ENCODE measurements around the gene CEP128. TPM values are rescaled to one million over a fixed set of nuclear protein-coding genes. Genes with fewer than 3 reads are reported as not detected.
A peak's percentile ranks its signal among the peaks of the same experiment; 100 is the strongest.

Gene CEP128
- polyA plus RNA-seq (2012; ENCODE audit: low read depth, missing spikeins): 2.0 TPM

DNA sequence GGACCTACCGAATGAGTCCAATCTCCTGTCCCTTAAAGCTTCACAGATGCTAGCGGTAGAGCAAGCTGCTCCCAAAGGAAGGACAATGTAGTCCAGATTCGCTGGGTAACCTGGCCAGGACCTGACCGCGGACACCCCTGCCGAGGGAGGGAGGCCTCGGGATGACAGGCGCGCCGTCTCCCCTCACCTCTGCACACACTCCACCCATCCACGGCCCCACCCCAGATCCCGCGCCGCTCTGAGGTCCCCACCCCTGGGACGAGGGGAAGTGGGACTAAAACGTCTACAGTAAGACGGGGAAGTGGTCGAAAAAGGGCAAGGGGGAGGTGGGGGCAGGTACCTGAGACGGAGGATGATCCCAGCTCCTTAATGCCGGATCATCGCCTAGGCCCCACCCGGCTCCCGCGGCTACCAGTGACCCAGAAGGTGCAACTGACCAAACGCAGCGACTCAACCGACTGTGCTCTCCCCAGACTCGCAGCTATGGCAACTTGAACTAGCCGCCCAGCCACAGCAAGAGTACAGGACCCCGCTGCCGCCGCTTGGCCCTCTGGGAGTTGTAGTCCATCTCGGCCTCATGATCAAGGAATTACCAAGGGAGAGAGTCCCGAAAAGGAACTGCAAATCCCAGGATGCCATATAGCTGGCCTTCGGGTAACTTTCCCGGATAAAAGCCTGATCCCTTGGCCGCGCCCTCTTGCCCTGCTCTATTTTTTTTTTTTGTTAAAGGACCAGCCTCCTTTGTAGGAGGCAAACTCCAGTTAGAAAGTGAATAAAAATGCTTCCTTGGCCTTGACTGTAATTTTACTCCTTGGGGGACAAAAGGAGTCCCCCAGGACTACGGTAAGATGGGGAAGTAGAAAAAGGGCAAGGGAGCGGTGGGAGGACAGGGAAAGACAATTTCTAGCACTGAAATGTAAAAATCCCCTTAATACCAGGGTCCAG lies at the start of gene CEP128:
CEP128 (minus strand) TSS at position 498 of the 945 bp plus-strand sequence.
- peak; percentile 67 for DNase-seq (ENCODE audit: insufficient read length, low spot score)
- peak; percentile 97 for FAIRE-seq
- TF ChIP-seq TAF1 (IDR thresholded peaks at IDR 0.05; ENCODE audit: low read depth, low read length): 0 out of 2 replicates have a peak, but pooled peaks have one; percentile 23
- TF ChIP-seq SPI1 (IDR thresholded peaks at IDR 0.05; ENCODE audit: low read depth, low read length): peak; percentile 47; the same call in 1 of the 2 replicates
- no peak for TF ChIP-seq PAX5 (IDR thresholded peaks at IDR 0.05; ENCODE audit: insufficient read depth, low read length, severe bottlenecking)

DNA sequence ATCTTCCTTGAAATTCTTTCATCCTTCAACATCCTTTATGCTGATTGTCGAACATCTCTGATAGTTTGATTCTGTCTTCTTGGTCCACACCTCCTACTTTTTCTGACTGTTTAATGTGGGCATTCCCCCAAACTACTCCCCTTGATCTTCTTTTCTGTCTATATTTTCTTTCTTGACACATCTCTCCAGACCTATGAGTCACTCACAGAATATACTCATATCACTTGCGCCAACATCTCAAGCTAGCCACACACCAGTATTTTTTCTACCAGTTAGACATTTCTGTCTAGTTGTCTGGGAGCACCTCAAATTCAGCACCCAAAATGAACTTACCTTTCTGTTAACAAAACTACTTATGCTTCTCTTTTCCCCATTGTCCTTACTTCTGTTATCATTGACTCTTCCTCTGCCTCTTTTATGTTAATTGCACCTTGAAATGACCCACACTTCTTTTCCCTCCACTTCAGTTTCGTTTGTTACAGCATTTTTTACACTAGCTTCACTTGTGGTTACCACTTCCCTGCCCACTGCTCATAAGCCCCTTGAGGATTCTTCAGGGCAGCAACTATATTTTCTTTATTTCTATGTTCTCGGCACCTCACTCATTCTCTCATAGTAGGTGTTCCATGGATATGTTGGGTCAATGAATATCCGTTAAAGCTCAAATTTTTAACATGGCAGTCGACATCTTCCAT lies 47.3 kb upstream of the CEP128 start:
- no peak for DNase-seq (ENCODE audit: insufficient read length, low spot score)
- no peak for FAIRE-seq
- TF ChIP-seq POLR2A (IDR thresholded peaks at IDR 0.05; ENCODE audit: low read depth, low read length) (no peak), POU2F2 (IDR thresholded peaks at IDR 0.05; ENCODE audit: low read depth, low read length) (no peak), PAX5 (IDR thresholded peaks at IDR 0.05; ENCODE audit: insufficient read depth, low read length, severe bottlenecking) (no peak), TAF1 (IDR thresholded peaks at IDR 0.05; ENCODE audit: low read depth, low read length) (no peak), SPI1 (IDR thresholded peaks at IDR 0.05; ENCODE audit: low read depth, low read length) (no peak), POLR2AphosphoS5 (IDR thresholded peaks at IDR 0.05; ENCODE audit: low read depth, low read length) (no peak)

DNA sequence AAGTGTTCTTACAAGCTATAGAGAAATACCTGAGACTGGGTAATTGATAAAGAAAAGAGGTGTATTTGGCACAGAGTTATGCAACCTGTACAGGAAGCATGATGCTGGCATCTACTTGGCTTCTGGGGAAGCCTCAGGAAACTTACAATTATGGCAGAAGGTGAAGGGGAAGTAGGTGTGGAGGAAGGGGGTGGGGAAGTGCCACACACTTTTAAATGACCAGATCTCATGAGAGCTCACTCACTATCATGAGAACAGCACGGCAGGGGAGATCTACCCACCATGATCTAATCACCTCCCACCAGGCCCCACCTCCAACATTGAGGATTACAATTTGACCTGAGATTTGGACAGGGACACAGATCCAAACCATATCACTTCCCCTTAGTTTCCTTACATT lies 46.7 kb upstream of the CEP128 start:
- DNase-seq (ENCODE audit: insufficient read length, low spot score) (no peak), FAIRE-seq (no peak)
- no peak for TF ChIP-seq PAX5 (IDR thresholded peaks at IDR 0.05; ENCODE audit: insufficient read depth, low read length, severe bottlenecking)
- no peak for TF ChIP-seq POLR2AphosphoS5 (IDR thresholded peaks at IDR 0.05; ENCODE audit: low read depth, low read length)

DNA sequence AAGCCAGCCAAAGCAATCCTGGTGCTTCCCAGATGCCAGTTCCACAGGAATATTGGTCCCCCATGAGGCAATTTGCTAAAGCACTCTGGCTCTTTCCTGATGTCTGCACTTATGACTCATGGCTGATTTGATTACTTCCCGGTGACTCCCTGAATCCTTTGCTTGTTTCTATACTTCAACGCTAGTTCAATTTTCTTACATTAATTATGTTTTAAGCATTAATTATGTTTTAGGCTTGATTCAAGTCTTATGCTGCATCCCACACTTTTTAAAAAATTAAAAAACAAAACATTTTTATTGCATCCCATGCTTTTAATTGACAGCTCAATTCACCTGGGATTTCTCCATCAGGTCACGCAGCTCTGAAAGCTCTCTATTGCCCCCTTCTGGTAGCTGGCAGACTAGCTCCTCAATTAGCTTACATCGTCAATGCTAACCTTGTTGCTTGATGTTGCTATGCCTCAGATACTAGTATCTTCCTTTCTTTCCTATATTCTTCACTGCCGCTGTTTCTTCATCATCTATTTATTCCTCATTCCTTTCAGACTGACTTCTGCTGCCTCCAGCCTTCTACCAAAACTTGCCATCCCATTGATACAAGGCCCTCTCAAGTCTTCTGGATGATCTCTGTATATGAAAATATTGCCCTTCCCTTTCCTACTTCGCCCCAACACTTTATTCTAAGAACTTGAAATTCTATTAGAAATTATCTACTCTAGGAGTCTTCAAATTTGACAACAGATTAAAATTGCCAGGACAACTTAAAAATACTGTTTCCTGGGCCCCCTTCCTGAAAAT lies 45.9 kb upstream of the CEP128 start:
- TF ChIP-seq PAX5 (IDR thresholded peaks at IDR 0.05; ENCODE audit: insufficient read depth, low read length, severe bottlenecking) (no peak), POLR2AphosphoS5 (IDR thresholded peaks at IDR 0.05; ENCODE audit: low read depth, low read length) (no peak), SPI1 (IDR thresholded peaks at IDR 0.05; ENCODE audit: low read depth, low read length) (no peak), POLR2A (IDR thresholded peaks at IDR 0.05; ENCODE audit: low read depth, low read length) (no peak), TAF1 (IDR thresholded peaks at IDR 0.05; ENCODE audit: low read depth, low read length) (no peak), POU2F2 (IDR thresholded peaks at IDR 0.05; ENCODE audit: low read depth, low read length) (no peak)
- FAIRE-seq (peak; percentile 85), DNase-seq (ENCODE audit: insufficient read length, low spot score) (peak; percentile 32)

DNA sequence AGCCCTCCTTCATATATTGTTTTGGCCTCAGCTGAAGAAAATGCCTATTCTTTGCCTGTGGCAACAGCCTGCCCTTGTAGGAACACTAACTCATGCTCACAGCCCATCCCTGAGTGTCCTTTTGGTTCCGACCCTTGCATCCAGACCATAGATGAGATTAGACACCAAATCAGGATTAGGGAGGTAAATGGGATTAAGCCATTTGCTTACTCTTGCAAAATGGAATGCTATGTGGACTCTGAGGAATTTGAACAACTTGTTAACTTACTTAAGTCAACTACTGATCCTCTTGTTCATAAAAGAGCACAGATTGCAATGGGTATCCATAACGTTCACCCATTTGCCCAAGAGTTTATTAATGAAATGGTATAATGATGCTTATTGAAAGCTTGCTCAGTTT lies 41.2 kb upstream of the CEP128 start:
- DNase-seq (ENCODE audit: insufficient read length, low spot score): no peak
- FAIRE-seq: no peak
- TF ChIP-seq POU2F2 (IDR thresholded peaks at IDR 0.05; ENCODE audit: low read depth, low read length) (no peak), POLR2A (IDR thresholded peaks at IDR 0.05; ENCODE audit: low read depth, low read length) (no peak), SPI1 (IDR thresholded peaks at IDR 0.05; ENCODE audit: low read depth, low read length) (no peak), POLR2AphosphoS5 (IDR thresholded peaks at IDR 0.05; ENCODE audit: low read depth, low read length) (no peak), PAX5 (IDR thresholded peaks at IDR 0.05; ENCODE audit: insufficient read depth, low read length, severe bottlenecking) (no peak), TAF1 (IDR thresholded peaks at IDR 0.05; ENCODE audit: low read depth, low read length) (no peak)

DNA sequence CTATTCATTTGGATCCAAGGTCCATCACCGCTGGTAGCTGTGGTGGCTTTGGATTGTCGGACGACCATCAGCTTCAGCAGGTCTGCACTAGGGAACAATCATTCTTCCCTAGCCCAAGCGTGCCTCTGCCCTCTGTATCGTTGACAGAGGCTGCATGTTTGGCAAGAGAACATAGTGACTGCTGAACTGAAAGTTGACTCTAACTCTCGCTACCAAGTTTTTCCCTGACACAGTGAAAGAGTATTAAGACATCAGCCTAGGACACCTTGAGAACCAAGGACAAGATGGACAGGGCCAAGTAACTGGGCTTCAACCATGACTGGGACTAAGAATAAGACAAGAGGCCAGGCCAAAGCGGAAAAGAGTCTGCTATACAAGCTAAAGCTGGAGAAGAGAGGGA lies 40.1 kb upstream of the CEP128 start:
- DNase-seq (ENCODE audit: insufficient read length, low spot score) (no peak), FAIRE-seq (no peak)
- TF ChIP-seq PAX5 (IDR thresholded peaks at IDR 0.05; ENCODE audit: insufficient read depth, low read length, severe bottlenecking) (no peak), TAF1 (IDR thresholded peaks at IDR 0.05; ENCODE audit: low read depth, low read length) (no peak)

DNA sequence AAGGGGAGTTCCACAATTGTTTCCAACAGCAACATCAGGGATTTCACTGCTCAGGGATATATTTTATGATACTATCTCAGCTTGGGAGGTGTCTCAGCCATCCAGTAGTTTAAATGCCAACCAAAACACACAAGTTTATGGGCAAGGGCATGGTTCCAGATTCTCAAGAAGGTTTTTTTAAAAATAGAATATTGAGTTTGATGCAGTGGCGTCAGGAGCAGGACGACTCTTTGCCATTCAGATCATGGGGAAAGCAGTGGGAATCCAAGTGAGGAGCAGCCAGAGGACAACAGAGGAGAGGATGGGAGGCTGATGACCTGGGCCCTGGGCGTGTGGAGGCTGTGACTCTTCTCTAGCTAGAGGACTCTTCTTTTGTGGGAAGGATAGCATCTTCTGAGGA lies 39.6 kb upstream of the CEP128 start:
- TF ChIP-seq SPI1 (IDR thresholded peaks at IDR 0.05; ENCODE audit: low read depth, low read length): no peak
- no peak for DNase-seq (ENCODE audit: insufficient read length, low spot score)
- FAIRE-seq: no peak

DNA sequence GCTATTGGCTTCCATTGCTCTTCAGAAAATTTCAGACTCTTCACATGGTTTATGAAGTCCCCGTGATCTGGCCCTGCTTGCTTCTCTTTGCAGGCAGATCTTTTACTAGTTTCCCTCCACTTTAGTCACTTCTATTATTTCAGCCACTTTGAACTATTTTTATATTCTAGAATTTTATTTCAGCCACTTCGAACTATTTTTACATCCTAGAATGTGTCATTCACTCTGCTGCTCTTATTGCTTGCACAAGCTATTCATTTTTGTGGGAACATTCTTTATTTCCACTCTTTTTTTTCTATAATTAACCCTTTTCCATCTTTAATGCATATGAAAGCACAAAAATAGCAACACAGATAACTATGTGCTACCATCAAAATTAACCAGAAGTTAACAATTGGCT lies 38.4 kb upstream of the CEP128 start:
- DNase-seq (ENCODE audit: insufficient read length, low spot score): no peak
- TF ChIP-seq POLR2A (IDR thresholded peaks at IDR 0.05; ENCODE audit: low read depth, low read length): no peak
- TF ChIP-seq SPI1 (IDR thresholded peaks at IDR 0.05; ENCODE audit: low read depth, low read length): no peak
- no peak for TF ChIP-seq PAX5 (IDR thresholded peaks at IDR 0.05; ENCODE audit: insufficient read depth, low read length, severe bottlenecking)
- no peak for TF ChIP-seq POU2F2 (IDR thresholded peaks at IDR 0.05; ENCODE audit: low read depth, low read length)
- no peak for TF ChIP-seq POLR2AphosphoS5 (IDR thresholded peaks at IDR 0.05; ENCODE audit: low read depth, low read length)
- TF ChIP-seq TAF1 (IDR thresholded peaks at IDR 0.05; ENCODE audit: low read depth, low read length): no peak
- FAIRE-seq: no peak

DNA sequence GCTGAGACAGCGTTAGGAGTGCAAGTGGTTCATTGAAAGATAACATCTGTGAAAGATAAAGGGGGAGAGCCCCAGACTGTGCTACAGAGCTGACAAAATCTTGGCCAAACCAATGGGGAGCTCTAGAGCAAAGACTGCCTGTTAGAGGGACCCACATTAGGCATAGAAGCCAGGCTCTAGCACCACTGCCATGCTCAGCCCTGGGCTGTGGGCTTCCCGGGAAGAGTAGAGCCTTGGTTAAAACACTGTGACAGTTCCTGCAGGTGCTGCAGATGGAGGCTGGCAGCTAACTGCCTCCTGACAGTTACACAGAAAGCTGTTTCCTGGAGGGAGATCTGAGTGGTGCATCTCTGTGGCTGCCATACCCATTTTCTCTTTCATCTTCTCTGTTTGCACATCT lies 36.9 kb upstream of the CEP128 start:
- no peak for FAIRE-seq
- no peak for DNase-seq (ENCODE audit: insufficient read length, low spot score)
- TF ChIP-seq POU2F2 (IDR thresholded peaks at IDR 0.05; ENCODE audit: low read depth, low read length): no peak
- no peak for TF ChIP-seq POLR2AphosphoS5 (IDR thresholded peaks at IDR 0.05; ENCODE audit: low read depth, low read length)
- no peak for TF ChIP-seq SPI1 (IDR thresholded peaks at IDR 0.05; ENCODE audit: low read depth, low read length)
- TF ChIP-seq POLR2A (IDR thresholded peaks at IDR 0.05; ENCODE audit: low read depth, low read length): no peak
- no peak for TF ChIP-seq PAX5 (IDR thresholded peaks at IDR 0.05; ENCODE audit: insufficient read depth, low read length, severe bottlenecking)
- TF ChIP-seq TAF1 (IDR thresholded peaks at IDR 0.05; ENCODE audit: low read depth, low read length): no peak
